Natural killer cell (primary cell): ENCODE data around the gene CD99L2. TPM values are rescaled to one million over a fixed set of nuclear protein-coding genes. Genes with fewer than 3 reads are reported as not detected.

Source experiments
- ATAC-seq, 3 donors: fragments of 150-1000 bp in 2 of 3; fragments of 200-7000 bp in 1 of 3; cut with Tn5 transposase; 1 replicate in 1 of 3; 2 replicates in 2 of 3; pipeline ENCODE4 v1.10.0; 2021; ENCODE audit warnings: mild to moderate bottlenecking in 2 of 3, moderate library complexity in 2 of 3
- DNase-seq, 2 donors: peaks; one replicate each; pipeline versions ENCODE4 v3.0.0 to v3.0.0-alpha.2; 2013 to 2021; ENCODE audit warnings: mixed read lengths in 1 of 2
- H3K27ac ChIP-seq: one replicate; pipeline ENCODE4 v1.5.1; 2013; ENCODE audit warnings: mild to moderate bottlenecking, low read length
- H3K27me3 ChIP-seq: one replicate; pipeline ENCODE4 v1.6.1; 2013; ENCODE audit warnings: low read length; ENCODE audit not compliant: control insufficient read depth, insufficient read depth
- H3K36me3 ChIP-seq: one replicate; pipeline ENCODE4 v1.6.1; 2013; ENCODE audit warnings: low read length; ENCODE audit not compliant: control insufficient read depth, insufficient read depth
- H3K4me1 ChIP-seq: one replicate; pipeline ENCODE4 v1.6.1; 2013; ENCODE audit warnings: low read length; ENCODE audit not compliant: control insufficient read depth, insufficient read depth
- H3K4me3 ChIP-seq: one replicate; pipeline ENCODE4 v1.5.1; 2013; ENCODE audit warnings: low read length
- H3K9me3 ChIP-seq: one replicate; pipeline ENCODE4 v1.6.1; 2013; ENCODE audit warnings: low read length; ENCODE audit not compliant: control insufficient read depth, insufficient read depth
- H3K27ac Mint-ChIP-seq, 2 donors: one replicate each; pipeline ENCODE4 v1.8.0; 2022; ENCODE audit warnings: mild to moderate bottlenecking in 2 of 2, mixed read lengths in 2 of 2, moderate library complexity in 1 of 2
- H3K27me3 Mint-ChIP-seq, 2 donors: one replicate each; pipeline ENCODE4 v1.8.0; 2022; ENCODE audit warnings: low read depth in 2 of 2, mixed read lengths in 2 of 2
- H3K36me3 Mint-ChIP-seq: one replicate; pipeline ENCODE4 v1.8.0; 2022; ENCODE audit warnings: mixed read lengths
- H3K4me1 Mint-ChIP-seq, 2 donors: one replicate each; pipeline ENCODE4 v1.8.0; 2022; ENCODE audit warnings: mixed read lengths in 2 of 2
- H3K4me3 Mint-ChIP-seq: one replicate; pipeline ENCODE4 v1.8.0; 2022; ENCODE audit warnings: mild to moderate bottlenecking, moderate library complexity, mixed read lengths
- H3K9me3 Mint-ChIP-seq, 2 donors: one replicate each; pipeline ENCODE4 v1.8.0; 2022; ENCODE audit warnings: mixed read lengths in 2 of 2
- CTCF ChIP-seq: fragments of 200-600 bp; IDR thresholded peaks from one replicate; pipeline ENCODE4 v1.8.0; 2022; ENCODE audit warnings: antibody characterized with exemption
- WGBS: methylation state at CpG from one replicate; pipeline ENCODE4 v1.1.7; 2013; ENCODE audit warnings: missing lambda C conversion rate; ENCODE audit not compliant: insufficient coverage; 5-methylcytosine and 5-hydroxymethylcytosine counted together
- intact Hi-C: fragments of 100-400 bp; cut with micrococcal nuclease; formaldehyde crosslinking; loops from one replicate; pipeline ENCODE4 v1.14.2; 2022
- total RNA-seq, 4 donors: library from RNA; stranded (reverse); fragments of 120-200 nt in 1 of 4; gene quantifications; one replicate each; pipeline versions ENCODE4 v1.2.3 to v1.2.4, GENCODE V29; 2013 to 2022

CD99L2 gene
- total RNA-seq, 3 donors from 2014 or later (not counting 1 experiment from before 2014, with no cell fraction given): 13.1 to 18.0 (median 15.7) TPM

DNA sequence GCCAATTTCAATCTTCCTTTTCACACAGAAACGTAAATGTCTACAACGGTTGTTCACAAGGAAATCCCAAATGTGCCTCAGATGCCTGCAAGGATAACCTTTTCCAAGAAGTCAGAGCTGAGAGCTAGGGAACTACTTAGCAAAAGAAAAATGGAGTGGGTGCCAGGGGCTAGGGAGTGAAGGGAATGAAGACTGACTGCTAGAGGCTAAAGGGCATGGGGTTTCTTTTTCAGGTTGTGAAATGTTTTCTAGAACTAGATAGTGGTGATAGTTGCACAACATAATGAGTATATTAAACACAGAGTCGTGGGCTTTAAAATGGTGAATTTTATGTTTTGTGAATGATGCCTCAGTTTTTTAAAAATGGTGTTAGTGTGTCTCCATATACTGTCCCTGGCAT is 53.4 kb downstream of the CD99L2 start:
- no peaks in the 10 kb centered on the region for H3K9me3 Mint-ChIP-seq
- H3K36me3 Mint-ChIP-seq: no peaks in the 10 kb centered on the region
- ATAC-seq: no peak
- intact Hi-C loops: no loop called here
- Histone ChIP-seq H3K4me3 (no peak overlapping the region), H3K9me3 (no peaks in the 10 kb centered on the region), H3K36me3 (no peaks in the 10 kb centered on the region), H3K4me1 (peaks cover 9% of the 10 kb centered on the region), H3K27me3 (no peaks in the 10 kb centered on the region), H3K27ac (no peak overlapping the region)
- no peak for TF ChIP-seq CTCF
- no peak for DNase-seq
- H3K27me3 Mint-ChIP-seq: no peaks in the 10 kb centered on the region
- no peak overlapping the region for H3K4me3 Mint-ChIP-seq
- no peak overlapping the region for H3K27ac Mint-ChIP-seq
- peaks cover 6 to 18% of the 10 kb centered on the region in 2 donors for H3K4me1 Mint-ChIP-seq
- 91% methylated on average over 2 of the region's 3 CpGs for WGBS

- intact Hi-C loops: no loop called here
- TF ChIP-seq CTCF: no peak
- Histone ChIP-seq H3K27ac (no peak overlapping the region), H3K4me1 (peaks cover 6% of the 10 kb centered on the region), H3K36me3 (no peaks in the 10 kb centered on the region), H3K9me3 (no peaks in the 10 kb centered on the region), H3K4me3 (no peak overlapping the region), H3K27me3 (no peaks in the 10 kb centered on the region)
- peaks cover 4 to 16% of the 10 kb centered on the region in 2 donors for H3K4me1 Mint-ChIP-seq
- ATAC-seq (no peak), DNase-seq (no peak)
- no peaks in the 10 kb centered on the region for H3K36me3 Mint-ChIP-seq
- 100% methylated on average over 2 of the region's 3 CpGs for WGBS
- no peaks in the 10 kb centered on the region for H3K27me3 Mint-ChIP-seq
- H3K27ac Mint-ChIP-seq: no peak overlapping the region
- no peaks in the 10 kb centered on the region for H3K9me3 Mint-ChIP-seq
- H3K4me3 Mint-ChIP-seq: no peak overlapping the region
These were observed 54.5 kb downstream of the CD99L2 start for GRCh38 chrX:150844016-150844415.

GRCh38 chrX:150842198-150842685 is 56.2 kb downstream of the CD99L2 start:
- Histone ChIP-seq H3K4me1 (no peaks in the 10 kb centered on the region), H3K27ac (no peak overlapping the region), H3K36me3 (no peaks in the 10 kb centered on the region), H3K9me3 (no peaks in the 10 kb centered on the region), H3K27me3 (no peaks in the 10 kb centered on the region), H3K4me3 (no peak overlapping the region)
- Mint-ChIP-seq H3K4me1 (peaks cover 6 to 11% of the 10 kb centered on the region in 2 donors), H3K36me3 (no peaks in the 10 kb centered on the region), H3K4me3 (no peak overlapping the region), H3K9me3 (no peaks in the 10 kb centered on the region), H3K27ac (no peak overlapping the region), H3K27me3 (no peaks in the 10 kb centered on the region)
- ATAC-seq (no peak), DNase-seq (no peak)
- no peak for TF ChIP-seq CTCF
- intact Hi-C loops: no loop called here
- WGBS: 84% methylated on average over 2 of the region's 2 CpGs
